ENCODE measurements around the gene ZBTB16.

The ZBTB16 gene

DNA sequence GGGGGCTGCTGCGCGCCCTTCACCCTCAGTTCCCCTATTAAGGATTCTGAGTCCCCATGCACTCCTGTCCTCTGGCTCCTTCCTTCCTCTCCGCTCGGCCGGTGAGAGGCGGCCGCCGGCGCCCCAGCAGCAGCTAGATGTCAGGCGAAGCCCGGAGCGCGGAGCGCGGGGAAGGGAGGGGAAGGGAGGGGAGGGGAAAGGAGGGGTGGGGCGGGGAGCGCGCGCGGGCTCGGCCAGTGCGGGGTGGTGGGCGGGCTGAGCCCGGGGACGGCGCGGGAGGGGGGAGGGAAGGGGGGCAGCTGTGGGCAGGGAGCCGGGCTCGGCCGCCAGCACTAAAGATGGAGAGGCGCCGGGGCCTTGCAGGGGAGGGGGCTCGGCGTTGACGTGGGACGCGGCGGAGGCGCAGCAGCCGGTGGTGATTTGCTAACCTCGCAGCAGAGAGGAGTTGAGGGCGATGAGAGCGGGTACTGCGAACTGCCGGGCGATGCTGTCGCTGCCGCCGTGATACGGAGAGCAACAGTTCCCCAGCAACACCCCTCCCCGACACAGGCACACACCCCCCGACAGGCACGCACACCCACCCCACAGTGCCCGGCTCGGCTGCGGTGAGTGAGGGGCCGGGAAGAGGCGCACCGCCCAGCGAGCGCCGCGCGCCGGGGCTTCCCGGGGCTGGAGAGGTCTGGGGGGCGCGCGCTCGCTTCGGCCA, at the start of gene ZBTB16:
ZBTB16 (plus strand) TSS at position 434 of the 706 bp plus-strand sequence. CDS start 3,590 bp downstream, outside the sequence.
- Histone ChIP-seq H3K27me3 (replicated peaks; ENCODE audit: control insufficient read depth, insufficient read depth, low read length) (peaks cover 4% of the 10 kb centered on the region), H3K36me3 (ENCODE audit: control insufficient read depth, insufficient read depth, low read length) (no peaks in the 10 kb centered on the region), H3K4me3 (replicated peaks; ENCODE audit: low read depth, low read length) (no peak within 1 kb of the TSS)
- no peak for DNase-seq (ENCODE audit: extremely low read depth, insufficient read length)
- TF ChIP-seq, protein P1, sequence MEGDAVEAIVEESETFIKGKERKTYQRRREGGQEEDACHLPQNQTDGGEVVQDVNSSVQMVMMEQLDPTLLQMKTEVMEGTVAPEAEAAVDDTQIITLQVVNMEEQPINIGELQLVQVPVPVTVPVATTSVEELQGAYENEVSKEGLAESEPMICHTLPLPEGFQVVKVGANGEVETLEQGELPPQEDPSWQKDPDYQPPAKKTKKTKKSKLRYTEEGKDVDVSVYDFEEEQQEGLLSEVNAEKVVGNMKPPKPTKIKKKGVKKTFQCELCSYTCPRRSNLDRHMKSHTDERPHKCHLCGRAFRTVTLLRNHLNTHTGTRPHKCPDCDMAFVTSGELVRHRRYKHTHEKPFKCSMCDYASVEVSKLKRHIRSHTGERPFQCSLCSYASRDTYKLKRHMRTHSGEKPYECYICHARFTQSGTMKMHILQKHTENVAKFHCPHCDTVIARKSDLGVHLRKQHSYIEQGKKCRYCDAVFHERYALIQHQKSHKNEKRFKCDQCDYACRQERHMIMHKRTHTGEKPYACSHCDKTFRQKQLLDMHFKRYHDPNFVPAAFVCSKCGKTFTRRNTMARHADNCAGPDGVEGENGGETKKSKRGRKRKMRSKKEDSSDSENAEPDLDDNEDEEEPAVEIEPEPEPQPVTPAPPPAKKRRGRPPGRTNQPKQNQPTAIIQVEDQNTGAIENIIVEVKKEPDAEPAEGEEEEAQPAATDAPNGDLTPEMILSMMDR (IDR thresholded peaks at IDR 0.05; ENCODE audit: insufficient read depth, low read length, poor library complexity, severe bottlenecking), result no peak

DNA sequence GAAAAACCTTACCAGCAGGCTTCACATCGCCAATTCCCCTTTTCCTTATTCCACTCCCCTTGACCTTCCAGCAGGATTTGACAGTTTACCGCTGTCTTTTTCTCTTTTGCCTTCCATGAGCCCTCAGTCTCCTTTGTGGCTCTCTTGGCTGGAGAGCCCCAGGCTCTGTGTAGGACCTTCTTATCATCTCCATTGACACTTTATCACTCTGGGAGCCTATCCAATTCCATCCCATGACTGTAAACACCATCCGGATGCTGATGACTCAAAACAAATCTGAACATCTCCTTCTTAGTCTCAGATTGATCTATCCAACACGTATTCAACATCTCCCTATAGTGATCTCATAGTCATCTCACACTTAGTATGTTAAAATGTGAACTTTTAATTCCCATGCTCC, 48.6 kb upstream of the ZBTB16 start:
- H3K27me3 ChIP-seq (replicated peaks; ENCODE audit: control insufficient read depth, insufficient read depth, low read length), result no peaks in the 10 kb centered on the region; the same call in 1 of the 2 replicates
- DNase-seq (ENCODE audit: extremely low read depth, insufficient read length), result no peak
- H3K4me3 ChIP-seq (replicated peaks; ENCODE audit: low read depth, low read length), result no peak overlapping the region
- TF ChIP-seq, protein P1 (IDR thresholded peaks at IDR 0.05; ENCODE audit: insufficient read depth, low read length, poor library complexity, severe bottlenecking), result no peak
- no peaks in the 10 kb centered on the region for H3K36me3 ChIP-seq (ENCODE audit: control insufficient read depth, insufficient read depth, low read length)

DNA sequence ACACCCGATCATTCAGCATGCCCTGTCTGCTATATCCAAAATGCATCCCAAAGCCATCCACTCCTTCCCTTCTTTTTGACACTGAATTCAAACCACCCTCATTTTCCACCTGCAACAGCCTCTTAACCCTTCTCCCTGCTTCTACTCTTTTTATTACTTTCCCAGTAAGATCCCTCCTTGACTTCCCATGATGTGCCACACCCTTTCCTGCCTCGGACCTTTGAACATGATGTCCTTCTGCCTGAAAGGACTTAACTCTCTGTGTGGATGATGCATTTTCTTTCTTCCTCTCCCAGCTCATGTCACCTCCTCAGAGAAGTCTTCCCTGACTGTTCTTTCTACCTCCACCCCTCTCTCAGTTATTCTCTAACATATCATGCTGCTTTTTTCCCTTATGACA, 48.1 kb upstream of the ZBTB16 start:
- H3K27me3 ChIP-seq (replicated peaks; ENCODE audit: control insufficient read depth, insufficient read depth, low read length), result no peaks in the 10 kb centered on the region; the same call in 1 of the 2 replicates
- TF ChIP-seq, protein P1 (IDR thresholded peaks at IDR 0.05; ENCODE audit: insufficient read depth, low read length, poor library complexity, severe bottlenecking), result no peak
- no peak overlapping the region for H3K4me3 ChIP-seq (replicated peaks; ENCODE audit: low read depth, low read length)
- no peak for DNase-seq (ENCODE audit: extremely low read depth, insufficient read length)
- H3K36me3 ChIP-seq (ENCODE audit: control insufficient read depth, insufficient read depth, low read length), result no peaks in the 10 kb centered on the region

- Histone ChIP-seq H3K27me3 (replicated peaks; ENCODE audit: control insufficient read depth, insufficient read depth, low read length) (no peaks in the 10 kb centered on the region; the same call in 1 of the 2 replicates), H3K36me3 (ENCODE audit: control insufficient read depth, insufficient read depth, low read length) (no peaks in the 10 kb centered on the region), H3K4me3 (replicated peaks; ENCODE audit: low read depth, low read length) (no peak overlapping the region)
- DNase-seq (ENCODE audit: extremely low read depth, insufficient read length), result no peak
- TF ChIP-seq, protein P1 (IDR thresholded peaks at IDR 0.05; ENCODE audit: insufficient read depth, low read length, poor library complexity, severe bottlenecking), result no peak
Observed at GRCh38 chr11:114015117-114015516, 44.4 kb upstream of the ZBTB16 start.

DNA sequence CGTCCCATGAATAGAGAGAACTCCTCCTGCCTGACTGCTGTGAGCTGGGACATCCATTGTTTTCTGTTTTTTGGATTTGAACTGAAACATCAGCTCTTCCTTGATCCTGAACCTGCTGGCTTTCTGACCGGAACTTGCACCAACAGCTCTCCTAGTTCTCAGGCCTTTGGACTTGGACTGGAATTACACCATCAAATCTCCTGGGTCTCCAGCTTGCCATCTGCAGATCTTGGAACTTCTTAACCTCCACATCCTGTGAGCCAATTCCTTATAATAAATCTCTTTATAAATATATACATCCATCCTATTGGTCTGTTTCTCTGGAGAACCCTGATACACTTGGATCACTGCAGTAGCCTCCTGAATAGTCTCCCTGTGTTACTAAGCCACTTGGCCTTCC, 42.5 kb upstream of the ZBTB16 start:
- DNase-seq (ENCODE audit: extremely low read depth, insufficient read length), result no peak
- H3K27me3 ChIP-seq (replicated peaks; ENCODE audit: control insufficient read depth, insufficient read depth, low read length), result no peaks in the 10 kb centered on the region; the same call in 1 of the 2 replicates
- TF ChIP-seq, protein P1 (IDR thresholded peaks at IDR 0.05; ENCODE audit: insufficient read depth, low read length, poor library complexity, severe bottlenecking), result no peak
- H3K36me3 ChIP-seq (ENCODE audit: control insufficient read depth, insufficient read depth, low read length), result no peaks in the 10 kb centered on the region
- no peak overlapping the region for H3K4me3 ChIP-seq (replicated peaks; ENCODE audit: low read depth, low read length)
